K562 (cell line): ENCODE measurements around the gene SYN1. TPM values are rescaled to one million over a fixed set of nuclear protein-coding genes. Genes with fewer than 3 reads are reported as not detected.

Source experiments
- ATAC-seq: fragments of 200-7000 bp; cut with Tn5 transposase; 3 replicates; pipeline ENCODE4 v1.9.1; 2020; ENCODE audit warnings: moderate library complexity
- BruUV-seq: library from RNA; stranded (reverse); fragments of 400-500 nt; replicated peaks from 2 replicates; lab custom pipeline; 2021; lab: Mats Ljungman, UMichigan
- CTCF ChIA-PET: fragments of 300-600 bp; formaldehyde crosslinking; extraction: SDS; loops from one replicate; lab custom pipeline; 2021; ENCODE audit warnings: low intra/inter-chr PET ratio; lab: Yijun Ruan, JAX
- POLR2A ChIA-PET: fragments of 300-600, 350-650 bp; sonication (Branson Sonifier 250); formaldehyde crosslinking; extraction: SDS; loops from one replicate; lab custom pipeline; 2021; ENCODE audit warnings: antibody characterized with exemption, inconsistent platforms; lab: Yijun Ruan, JAX
- DNase-seq, 4 experiments: peaks; one replicate each; pipeline versions ENCODE4 v3.0.0 to v3.0.0-alpha.2; 2011 to 2018; ENCODE audit warnings: low spot score in 3 of 4, mixed read lengths in 3 of 4; ENCODE audit errors: extremely low read depth in 1 of 4
- FAIRE-seq: peaks from 2 replicates; lab custom pipeline; 2011; peaks lifted over from hg19 to GRCh38; lab: Jason Lieb, UNC
- H2AFZ ChIP-seq: 2 replicates; pipeline ENCODE4 v1.6.0; 2011; ENCODE audit warnings: low read depth, low read length, control low read depth, inconsistent platforms
- H3K27ac ChIP-seq: fragments of 200-600 bp; 3 replicates; pipeline ENCODE4 v1.8.0; 2011; ENCODE audit warnings: low read depth, mild to moderate bottlenecking, control low read depth, inconsistent platforms, low read length, moderate library complexity, mixed read lengths; ENCODE audit errors: extremely low read depth
- H3K27me3 ChIP-seq, 2 experiments: fragments of 300-600 bp in 1 of 2; 2 replicates in 1 of 2; 3 replicates in 1 of 2; pipeline versions ENCODE4 v1.6.0 to v1.8.0; 2011; ENCODE audit warnings: inconsistent platforms in 2 of 2, low read length in 2 of 2, mild to moderate bottlenecking in 1 of 2, mixed read lengths in 1 of 2, moderate library complexity in 1 of 2; ENCODE audit not compliant: control insufficient read depth in 2 of 2, insufficient read depth in 2 of 2
- H3K36me3 ChIP-seq: fragments of 300-600 bp; 3 replicates; pipeline ENCODE4 v1.8.0; 2011; ENCODE audit warnings: mild to moderate bottlenecking, low read length, inconsistent platforms; ENCODE audit not compliant: control insufficient read depth, insufficient read depth
- H3K4me1 ChIP-seq, 2 experiments: fragments of 200-600 bp in 1 of 2; replicated peaks in 1 of 2; 2 replicates in 1 of 2; 3 replicates in 1 of 2; pipeline versions ENCODE4 v1.5.1 to v1.8.0; 2011; ENCODE audit warnings: inconsistent platforms in 2 of 2, low read length in 2 of 2, mild to moderate bottlenecking in 1 of 2, mixed read lengths in 1 of 2, moderate library complexity in 1 of 2; ENCODE audit not compliant: control insufficient read depth in 2 of 2, insufficient read depth in 2 of 2
- H3K4me2 ChIP-seq: 2 replicates; pipeline ENCODE4 v1.6.1; 2011; ENCODE audit warnings: low read length, control low read depth, inconsistent platforms, mixed read lengths; ENCODE audit not compliant: insufficient read depth
- H3K4me3 ChIP-seq: fragments of 200-600 bp; sonication (generic), shearing (Covaris generic); 2 replicates; pipeline ENCODE4 v1.5.1; 2016; ENCODE audit warnings: control low read depth, inconsistent platforms
- H3K79me2 ChIP-seq: fragments of 200-600 bp; 3 replicates; pipeline ENCODE4 v1.8.0; 2011; ENCODE audit warnings: low read length, inconsistent platforms; ENCODE audit not compliant: control insufficient read depth, insufficient read depth
- H3K9ac ChIP-seq, 2 experiments: 2 replicates each; pipeline versions ENCODE4 v1.6.0 to v1.6.1; 2011; ENCODE audit warnings: low read depth in 2 of 2, low read length in 2 of 2, control low read depth in 1 of 2, inconsistent platforms in 1 of 2, mild to moderate bottlenecking in 1 of 2, mixed read lengths in 1 of 2; ENCODE audit not compliant: insufficient read depth in 1 of 2
- H3K9me1 ChIP-seq: one replicate; pipeline ENCODE4 v1.6.0; 2011; ENCODE audit warnings: inconsistent platforms, mild to moderate bottlenecking, low read length, moderate library complexity; ENCODE audit not compliant: control insufficient read depth, insufficient read depth
- H3K9me3 ChIP-seq: replicated peaks from 2 replicates; pipeline ENCODE4 v1.5.1; 2011; ENCODE audit warnings: low read depth, low read length, inconsistent platforms; ENCODE audit not compliant: control insufficient read depth, insufficient read depth
- H4K20me1 ChIP-seq: replicated peaks from 2 replicates; pipeline ENCODE4 v1.6.1; 2011; ENCODE audit warnings: low read length, inconsistent platforms, mixed read lengths; ENCODE audit not compliant: control insufficient read depth, insufficient read depth
- ATF7 ChIP-seq: fragments of 450-650 bp; IDR thresholded peaks from 2 replicates; pipeline ENCODE4 v1.7.1; 2014; ENCODE audit warnings: mild to moderate bottlenecking, moderate library complexity
- EP300 ChIP-seq: IDR thresholded peaks from 2 replicates; pipeline ENCODE4 v1.6.1; 2012; ENCODE audit warnings: low read length, improper control_type of control experiment
- FUS ChIP-seq: fragments of 200-400 bp; formaldehyde crosslinking; optimal IDR thresholded peaks from 2 replicates; pipeline ENCODE3; 2017; ENCODE audit warnings: low read depth, low read length
- HMGN3 ChIP-seq: IDR thresholded peaks from 2 replicates; pipeline ENCODE4 v1.6.1; 2011; ENCODE audit warnings: borderline replicate concordance, low read depth, mild to moderate bottlenecking, mixed read lengths, low read length; ENCODE audit not compliant: insufficient read length; ENCODE audit errors: extremely low read depth
- WGBS: fragments of 100-300 bp; shearing (Covaris generic); methylation state at CpG from one replicate; pipeline ENCODE4 v1.1.6; 2016; ENCODE audit warnings: low coverage, mixed read lengths; ENCODE audit not compliant: insufficient coverage; ENCODE audit errors: missing lambda C conversion rate; 5-methylcytosine and 5-hydroxymethylcytosine counted together
- in situ Hi-C: fragments of 300-500 bp; cut with MboI; formaldehyde crosslinking; loops from 4 replicates; pipeline ENCODE4 v1.15.0; 2018; ENCODE audit warnings: inconsistent platforms, mixed read lengths
- intact Hi-C: fragments of 100-400 bp; cut with micrococcal nuclease; formaldehyde crosslinking; loops from 2 replicates; pipeline ENCODE4 v1.14.2; 2022
- polyA plus RNA-seq, 8 experiments: library from polyadenylated mRNA; depleted of rRNA in 4 of 8; stranded (reverse) in 5 of 8; unstranded in 3 of 8; fragments of >200 nt; fragmentation: Nextera tagmentation in 2 of 8; fragmentation: Illumina TruSeq in 1 of 8; extraction: Ambion mirVana in 2 of 8; extraction: Trizol in 1 of 8; gene quantifications; 2 replicates each; pipeline versions ENCODE4 v1.2.1 to v1.2.3, GENCODE V29; 2011 to 2014; ENCODE audit warnings: inconsistent platforms in 1 of 8, missing spikeins in 1 of 8
- total RNA-seq, 7 experiments: library from RNA; depleted of rRNA in 6 of 7; stranded (reverse); fragments of >200 nt in 6 of 7; fragmentation: Illumina TruSeq in 2 of 7; extraction: Trizol in 2 of 7; gene quantifications; 2 replicates each; pipeline versions ENCODE4 v1.2.1 to v1.2.3, GENCODE V29; 2011 to 2021; ENCODE audit warnings: low replicate concordance in 1 of 7
- TF ChIP-seq, protein P1 (sequence below): sonication (generic); formaldehyde crosslinking; IDR thresholded peaks from 2 replicates; pipeline ENCODE4 v1.8.1; 2023; ENCODE audit warnings: mild to moderate bottlenecking, missing genetic modification reagents, moderate library complexity
- TF ChIP-seq, protein P2 (sequence below), 3 experiments: IDR thresholded peaks in 2 of 3; conservative IDR thresholded peaks in 1 of 3; 2 replicates each; pipeline ENCODE4 v1.5.1; 2011 to 2012; ENCODE audit warnings: low read length in 3 of 3, mild to moderate bottlenecking in 3 of 3, control low read depth in 2 of 3, improper control_type of control experiment in 1 of 3, inconsistent platforms in 1 of 3, low read depth in 1 of 3, mixed read lengths in 1 of 3, moderate library complexity in 1 of 3; ENCODE audit not compliant: insufficient read depth in 2 of 3
- TF ChIP-seq, protein P3 (sequence below): fragments of 450-650 bp; formaldehyde crosslinking; IDR thresholded peaks from 2 replicates; pipeline ENCODE4 v1.4.0; 2020; ENCODE audit warnings: mild to moderate bottlenecking, moderate library complexity

The SYN1 gene
- total and polyA plus RNA-seq, 9 of the 15 experiments (the other 6 are each of a cell fraction or from before 2014, with no cell fraction given) = 0.01 to 0.28 (median 0.18) TPM; not detected in 2

DNA sequence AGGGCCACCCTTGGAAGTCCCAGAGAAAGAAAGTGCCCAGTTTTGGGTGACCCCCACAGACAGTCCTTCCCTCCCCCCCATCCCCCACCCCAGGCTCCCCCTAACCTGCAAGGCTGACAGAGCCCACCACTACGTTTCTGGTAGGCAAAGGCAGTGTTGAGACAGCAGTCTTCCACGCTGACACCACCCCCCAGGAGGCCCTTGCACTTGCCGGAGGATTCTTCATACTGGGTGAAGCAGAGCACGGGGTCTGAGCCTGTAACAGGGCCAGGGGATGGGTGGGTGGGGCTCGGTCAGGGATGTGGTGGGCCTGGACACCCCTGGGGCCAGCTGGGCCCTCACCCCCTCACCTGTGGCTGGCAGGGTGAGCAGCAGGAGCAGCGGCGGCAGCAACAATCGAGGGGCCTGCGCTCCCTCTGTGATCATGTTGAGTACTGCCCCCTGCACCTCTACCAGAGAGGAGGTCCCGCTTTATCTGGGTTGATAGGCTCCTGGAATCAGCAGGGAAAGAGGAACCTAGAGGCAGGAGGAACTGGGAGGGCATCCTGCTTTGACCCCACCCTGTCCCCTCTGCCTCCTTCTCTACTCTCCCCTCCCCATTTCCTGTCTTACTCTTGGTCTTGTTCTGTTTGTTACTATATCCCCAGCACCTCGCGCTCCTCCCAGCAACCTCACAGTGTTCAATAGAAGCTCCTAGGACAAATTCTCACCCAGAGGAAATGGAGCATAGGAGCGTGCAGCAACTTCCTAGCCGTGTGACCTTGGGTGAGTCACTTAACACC is 10.0 kb upstream of the SYN1 start, which contains the start of gene CFP:
TSS of gene CFP (minus strand) at position 512 of the 782 bp plus-strand sequence. CDS start at position 426, 86 bp downstream.
- intact Hi-C loops = no loop called here
- peak; percentile 46; the same call in 2 of the 3 replicates for ATAC-seq
- peak in 1 of 4 experiments; percentile 13 for DNase-seq

More for the DNA sequence above, 10.0 kb upstream of the SYN1 start, which contains the start of gene CFP:
- no peak for FAIRE-seq
- H2AFZ ChIP-seq = peak within 1 kb of the TSS; percentile 53
- peaks cover 11% of the 10 kb centered on the region in 2 experiments for H3K4me1 ChIP-seq
- POLR2A ChIA-PET = no interaction called here
- 0 out of 4 replicates have a peak within 1 kb of the TSS, but pooled peaks of 1 of the 2 experiments have one; percentile 42 for H3K9ac ChIP-seq
- no peaks in the 10 kb centered on the region; the same call in 1 of the 2 replicates for H4K20me1 ChIP-seq
- no peaks in the 10 kb centered on the region for H3K9me1 ChIP-seq
- peaks cover 3% of the 10 kb centered on the region; the same call in 1 of the 3 replicates for H3K36me3 ChIP-seq
- 26% methylated on average over 6 of the region's 14 CpGs for WGBS
- H3K9me3 ChIP-seq = no peaks in the 10 kb centered on the region
- TF ChIP-seq ATF7 (no peak), FUS (no peak), EP300 (no peak), HMGN3 (no peak)
- TF ChIP-seq, protein P1, sequence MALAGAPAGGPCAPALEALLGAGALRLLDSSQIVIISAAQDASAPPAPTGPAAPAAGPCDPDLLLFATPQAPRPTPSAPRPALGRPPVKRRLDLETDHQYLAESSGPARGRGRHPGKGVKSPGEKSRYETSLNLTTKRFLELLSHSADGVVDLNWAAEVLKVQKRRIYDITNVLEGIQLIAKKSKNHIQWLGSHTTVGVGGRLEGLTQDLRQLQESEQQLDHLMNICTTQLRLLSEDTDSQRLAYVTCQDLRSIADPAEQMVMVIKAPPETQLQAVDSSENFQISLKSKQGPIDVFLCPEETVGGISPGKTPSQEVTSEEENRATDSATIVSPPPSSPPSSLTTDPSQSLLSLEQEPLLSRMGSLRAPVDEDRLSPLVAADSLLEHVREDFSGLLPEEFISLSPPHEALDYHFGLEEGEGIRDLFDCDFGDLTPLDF (CRISPR knock-in tag) = no peak
- TF ChIP-seq, protein P2, sequence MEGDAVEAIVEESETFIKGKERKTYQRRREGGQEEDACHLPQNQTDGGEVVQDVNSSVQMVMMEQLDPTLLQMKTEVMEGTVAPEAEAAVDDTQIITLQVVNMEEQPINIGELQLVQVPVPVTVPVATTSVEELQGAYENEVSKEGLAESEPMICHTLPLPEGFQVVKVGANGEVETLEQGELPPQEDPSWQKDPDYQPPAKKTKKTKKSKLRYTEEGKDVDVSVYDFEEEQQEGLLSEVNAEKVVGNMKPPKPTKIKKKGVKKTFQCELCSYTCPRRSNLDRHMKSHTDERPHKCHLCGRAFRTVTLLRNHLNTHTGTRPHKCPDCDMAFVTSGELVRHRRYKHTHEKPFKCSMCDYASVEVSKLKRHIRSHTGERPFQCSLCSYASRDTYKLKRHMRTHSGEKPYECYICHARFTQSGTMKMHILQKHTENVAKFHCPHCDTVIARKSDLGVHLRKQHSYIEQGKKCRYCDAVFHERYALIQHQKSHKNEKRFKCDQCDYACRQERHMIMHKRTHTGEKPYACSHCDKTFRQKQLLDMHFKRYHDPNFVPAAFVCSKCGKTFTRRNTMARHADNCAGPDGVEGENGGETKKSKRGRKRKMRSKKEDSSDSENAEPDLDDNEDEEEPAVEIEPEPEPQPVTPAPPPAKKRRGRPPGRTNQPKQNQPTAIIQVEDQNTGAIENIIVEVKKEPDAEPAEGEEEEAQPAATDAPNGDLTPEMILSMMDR (IDR thresholded peaks at IDR 0.05 in 2 of 3, conservative IDR thresholded peaks at IDR 0.05 in 1 of 3; ENCODE audit: insufficient read depth in 2 of 3, low read depth in 1 of 3, low read length in 3 of 3) = no peak
- TF ChIP-seq, protein P3, sequence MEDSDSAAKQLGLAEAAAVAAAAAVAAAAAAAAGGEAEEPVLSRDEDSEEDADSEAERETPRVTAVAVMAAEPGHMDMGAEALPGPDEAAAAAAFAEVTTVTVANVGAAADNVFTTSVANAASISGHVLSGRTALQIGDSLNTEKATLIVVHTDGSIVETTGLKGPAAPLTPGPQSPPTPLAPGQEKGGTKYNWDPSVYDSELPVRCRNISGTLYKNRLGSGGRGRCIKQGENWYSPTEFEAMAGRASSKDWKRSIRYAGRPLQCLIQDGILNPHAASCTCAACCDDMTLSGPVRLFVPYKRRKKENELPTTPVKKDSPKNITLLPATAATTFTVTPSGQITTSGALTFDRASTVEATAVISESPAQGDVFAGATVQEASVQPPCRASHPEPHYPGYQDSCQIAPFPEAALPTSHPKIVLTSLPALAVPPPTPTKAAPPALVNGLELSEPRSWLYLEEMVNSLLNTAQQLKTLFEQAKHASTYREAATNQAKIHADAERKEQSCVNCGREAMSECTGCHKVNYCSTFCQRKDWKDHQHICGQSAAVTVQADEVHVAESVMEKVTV = no peak
- CTCF ChIA-PET = no interaction called here
- peak within 1 kb of the TSS; percentile 41 for H3K4me2 ChIP-seq
- H3K79me2 ChIP-seq = no peaks in the 10 kb centered on the region
- H3K4me3 ChIP-seq = no peak within 1 kb of the TSS
- in situ Hi-C loops = no loop called here
- no TSS peak for BruUV-seq
- H3K27ac ChIP-seq = peak within 1 kb of the TSS; percentile 32; the same call in 1 of the 3 replicates
- peaks cover 0 to 13% of the 10 kb centered on the region in 2 experiments; a peak in 2 of 5 replicates for H3K27me3 ChIP-seq
